Mesendoderm (in vitro differentiated cells): Measurements from ENCODE around the gene DNAJC6. TPM values are rescaled to one million over a fixed set of nuclear protein-coding genes. Genes with fewer than 3 reads are reported as not detected.

Experiments
- DNase-seq: peaks from one replicate; pipeline ENCODE4 v3.0.0; 2013
- H2AK5ac ChIP-seq: 2 replicates; pipeline ENCODE4 v1.6.1; 2013; ENCODE audit warnings: low read length, inconsistent platforms
- H2BK120ac ChIP-seq: 2 replicates; pipeline ENCODE4 v1.6.1; 2013; ENCODE audit warnings: low read depth, mild to moderate bottlenecking, low read length, moderate library complexity, mixed read lengths
- H2BK15ac ChIP-seq: replicated peaks from 2 replicates; pipeline ENCODE4 v1.6.1; 2013; ENCODE audit warnings: low read depth, mild to moderate bottlenecking, moderate library complexity
- H2BK5ac ChIP-seq: 2 replicates; pipeline ENCODE4 v1.6.1; 2013; ENCODE audit warnings: low read length, inconsistent platforms
- H3K18ac ChIP-seq: 2 replicates; pipeline ENCODE4 v1.6.1; 2013; ENCODE audit warnings: mild to moderate bottlenecking, low read length, mixed read lengths
- H3K23ac ChIP-seq: one replicate; pipeline ENCODE4 v1.6.1; 2013; ENCODE audit warnings: low read length
- H3K27ac ChIP-seq: 2 replicates; pipeline ENCODE4 v1.5.1; 2013; ENCODE audit warnings: low read depth, mild to moderate bottlenecking, inconsistent platforms, low read length, moderate library complexity
- H3K27me3 ChIP-seq: 2 replicates; pipeline ENCODE4 v1.6.1; 2013; ENCODE audit warnings: low read length, control low read depth, mild to moderate bottlenecking, inconsistent platforms; ENCODE audit not compliant: insufficient read depth, poor library complexity
- H3K36me3 ChIP-seq: 2 replicates; pipeline ENCODE4 v1.6.1; 2013; ENCODE audit warnings: low read length, inconsistent platforms; ENCODE audit not compliant: control insufficient read depth, insufficient read depth
- H3K4ac ChIP-seq: one replicate; pipeline ENCODE4 v1.6.1; 2013; ENCODE audit warnings: low read depth, mild to moderate bottlenecking, low read length, moderate library complexity
- H3K4me1 ChIP-seq: 2 replicates; pipeline ENCODE4 v1.6.1; 2013; ENCODE audit warnings: low read depth, low read length, inconsistent platforms; ENCODE audit not compliant: control insufficient read depth
- H3K4me2 ChIP-seq: 2 replicates; pipeline ENCODE4 v1.6.1; 2013; ENCODE audit warnings: low read length
- H3K4me3 ChIP-seq: 2 replicates; pipeline ENCODE4 v1.5.1; 2013; ENCODE audit warnings: mild to moderate bottlenecking, low read length
- H3K56ac ChIP-seq: one replicate; pipeline ENCODE4 v1.6.1; 2013; ENCODE audit warnings: low read length
- H3K79me1 ChIP-seq: 2 replicates; pipeline ENCODE4 v1.6.1; 2013; ENCODE audit warnings: low read length, inconsistent platforms
- H3K79me2 ChIP-seq: 2 replicates; pipeline ENCODE4 v1.6.1; 2013; ENCODE audit warnings: mild to moderate bottlenecking, low read length; ENCODE audit not compliant: control insufficient read depth, insufficient read depth
- H3K9ac ChIP-seq: 2 replicates; pipeline ENCODE4 v1.6.1; 2013; ENCODE audit warnings: low read length, inconsistent platforms
- H4K5ac ChIP-seq: one replicate; pipeline ENCODE4 v1.6.1; 2013; ENCODE audit warnings: low read length
- H4K8ac ChIP-seq: one replicate; pipeline ENCODE4 v1.6.1; 2013; ENCODE audit warnings: low read depth, mild to moderate bottlenecking, control low read depth, low read length, moderate library complexity
- WGBS: extraction: QIAGEN DNeasy Blood & Tissue Kit; methylation state at CpG from one replicate; pipeline ENCODE4 v1.1.7; 2013; ENCODE audit warnings: low lambda C conversion rate, missing lambda C conversion rate; ENCODE audit not compliant: insufficient coverage; ENCODE audit errors: extremely low coverage; 5-methylcytosine and 5-hydroxymethylcytosine counted together
- polyA plus RNA-seq, 2 experiments: library from polyadenylated mRNA; stranded (reverse); fragments of 200-250 nt; gene quantifications; one replicate each; pipeline ENCODE4 v1.2.3, GENCODE V29; 2013

Gene DNAJC6
- polyA plus RNA-seq (2013, experiment 1 of 2), result 1.5 TPM
- polyA plus RNA-seq (2013, experiment 2 of 2), result 1.3 TPM

DNA sequence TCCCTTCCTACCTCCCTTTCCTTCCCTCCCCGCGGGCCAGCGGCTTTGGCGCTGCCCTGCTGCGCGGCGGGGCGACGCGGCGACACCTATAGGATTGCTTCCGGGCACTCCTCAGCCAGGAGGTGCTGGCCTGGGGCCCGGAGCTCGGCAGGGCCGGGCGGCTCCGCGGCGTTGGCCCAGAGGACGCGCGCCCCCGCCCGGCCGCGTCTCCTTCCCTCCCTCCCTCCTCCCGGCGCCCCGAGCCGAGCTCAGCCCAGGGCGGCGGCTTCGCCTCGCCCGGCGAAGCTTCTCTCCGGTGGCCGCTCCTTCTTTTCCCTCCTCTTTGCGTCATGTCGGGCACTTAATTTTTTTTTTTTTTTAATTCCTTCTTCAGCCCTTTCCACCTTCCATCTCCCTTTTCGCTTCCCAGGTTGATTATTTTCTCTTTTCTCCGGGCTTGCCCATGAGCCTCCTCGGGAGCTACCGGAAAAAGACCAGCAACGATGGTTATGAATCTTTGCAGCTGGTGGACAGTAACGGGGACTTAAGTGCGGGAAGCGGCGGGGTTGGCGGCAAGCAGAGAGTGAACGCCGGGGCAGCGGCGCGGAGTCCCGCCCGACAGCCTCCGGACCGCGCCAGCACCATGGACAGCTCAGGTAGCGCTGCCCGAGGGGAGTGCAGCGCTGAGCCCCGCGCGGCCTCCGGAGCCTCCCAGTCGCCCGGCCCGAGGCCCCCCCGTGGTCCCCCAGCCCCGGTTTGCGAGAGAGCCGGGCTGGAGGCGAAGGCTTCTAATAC lies at the start of gene DNAJC6:
TSS of gene DNAJC6 (plus strand) at position 240 of the 774 bp plus-strand sequence. CDS start at position 443, 203 bp downstream.
- no peak within 1 kb of the TSS for H4K5ac ChIP-seq
- H3K56ac ChIP-seq, result no peak within 1 kb of the TSS
- no peak within 1 kb of the TSS for H3K4ac ChIP-seq
- peak within 1 kb of the TSS; percentile 59 for H3K4me3 ChIP-seq
- peaks cover 3% of the 10 kb centered on the region for H3K27me3 ChIP-seq
- H3K9ac ChIP-seq, result peak within 1 kb of the TSS; percentile 46
- no peak within 1 kb of the TSS for H3K23ac ChIP-seq
- H3K4me1 ChIP-seq, result peaks cover 2% of the 10 kb centered on the region
- H3K27ac ChIP-seq, result no peak within 1 kb of the TSS
- no CpG with 5 or more reads among the region's 75 CpGs for WGBS
- no peaks in the 10 kb centered on the region for H3K36me3 ChIP-seq
- H3K4me2 ChIP-seq, result peak within 1 kb of the TSS; percentile 94
- H3K79me2 ChIP-seq, result no peaks in the 10 kb centered on the region
- no peak within 1 kb of the TSS for H3K18ac ChIP-seq
- no peak within 1 kb of the TSS for H2BK5ac ChIP-seq
- peak; percentile 88 for DNase-seq
- no peak within 1 kb of the TSS for H2AK5ac ChIP-seq
- no peak within 1 kb of the TSS for H4K8ac ChIP-seq
- H2BK15ac ChIP-seq, result no peak within 1 kb of the TSS
- H2BK120ac ChIP-seq, result no peak within 1 kb of the TSS
- no peaks in the 10 kb centered on the region for H3K79me1 ChIP-seq

DNA sequence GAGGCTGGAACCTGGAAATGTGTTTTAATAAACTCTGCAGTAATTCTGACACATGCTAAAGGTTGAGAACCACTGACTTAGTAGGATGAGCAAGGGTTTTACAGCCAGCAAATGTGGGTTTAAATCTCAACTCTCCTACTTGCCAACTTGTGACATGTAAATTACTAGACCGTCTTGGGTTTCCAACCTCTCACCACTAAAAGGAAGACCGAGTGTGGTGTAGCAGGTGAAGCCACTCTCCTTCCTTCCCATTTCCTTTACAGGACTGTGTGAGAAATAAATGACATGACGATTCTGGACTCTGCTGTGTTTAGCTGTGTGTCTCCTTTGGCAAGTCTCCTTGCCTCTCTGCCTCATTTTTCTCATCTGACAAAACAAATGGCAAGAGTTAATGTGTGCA lies 49.5 kb upstream of the DNAJC6 start:
- H2AK5ac ChIP-seq, result no peak overlapping the region
- peaks cover 11% of the 10 kb centered on the region for H3K4me1 ChIP-seq
- no peak overlapping the region for H4K5ac ChIP-seq
- H3K18ac ChIP-seq, result no peak overlapping the region
- peaks cover 5% of the 10 kb centered on the region for H3K79me1 ChIP-seq
- H3K23ac ChIP-seq, result no peak overlapping the region
- no peaks in the 10 kb centered on the region for H3K36me3 ChIP-seq
- H2BK15ac ChIP-seq, result no peak overlapping the region
- no peak overlapping the region for H3K56ac ChIP-seq
- no CpG with 5 or more reads among the region's 3 CpGs for WGBS
- no peak overlapping the region for H3K4ac ChIP-seq
- no peak for DNase-seq
- no peaks in the 10 kb centered on the region for H3K27me3 ChIP-seq
- no peak overlapping the region for H3K4me2 ChIP-seq
- H4K8ac ChIP-seq, result no peak overlapping the region
- H2BK120ac ChIP-seq, result no peak overlapping the region
- H3K79me2 ChIP-seq, result no peaks in the 10 kb centered on the region
- H3K9ac ChIP-seq, result no peak overlapping the region
- no peak overlapping the region for H2BK5ac ChIP-seq
- no peak overlapping the region for H3K4me3 ChIP-seq
- no peak overlapping the region for H3K27ac ChIP-seq

DNA sequence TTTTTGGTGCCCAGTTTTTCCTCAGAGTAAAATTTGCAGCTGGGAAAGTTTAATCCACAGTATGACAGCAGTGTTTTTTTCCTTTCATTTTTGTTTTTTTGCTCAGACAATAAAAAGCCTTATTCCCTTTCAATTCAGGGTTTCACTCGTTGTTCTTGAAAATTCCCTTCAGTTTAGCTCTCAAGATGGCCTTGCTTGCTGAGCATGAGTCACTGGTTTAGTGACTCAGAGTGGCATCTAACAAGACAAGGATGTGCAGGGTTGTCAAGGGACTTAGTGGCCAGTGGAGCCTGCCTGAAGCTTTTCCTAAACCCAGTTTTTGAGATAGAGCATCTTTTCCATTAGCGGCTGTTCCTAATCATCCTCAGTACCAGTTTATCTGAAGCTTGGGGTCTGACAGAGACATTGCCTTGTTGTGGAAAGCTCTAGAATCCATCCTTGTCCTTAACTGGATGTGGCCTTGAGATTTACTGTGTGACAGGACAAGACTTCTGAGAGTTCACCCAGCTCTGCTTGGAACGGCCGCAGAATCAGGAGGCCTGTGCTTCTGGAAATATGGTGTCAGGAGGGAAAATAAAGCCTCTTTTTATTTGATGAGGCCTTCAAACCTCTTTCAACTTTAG lies 48.4 kb upstream of the DNAJC6 start:
- no peak overlapping the region for H3K9ac ChIP-seq
- H2BK120ac ChIP-seq, result no peak overlapping the region
- peaks cover 2% of the 10 kb centered on the region for H3K79me1 ChIP-seq
- no peak overlapping the region for H3K4me3 ChIP-seq
- no peak overlapping the region for H3K27ac ChIP-seq
- H4K5ac ChIP-seq, result no peak overlapping the region
- H2AK5ac ChIP-seq, result no peak overlapping the region
- peak; percentile 81 for DNase-seq
- WGBS, result no CpG with 5 or more reads among the region's 4 CpGs
- no peaks in the 10 kb centered on the region for H3K27me3 ChIP-seq
- no peak overlapping the region for H3K18ac ChIP-seq
- no peak overlapping the region for H3K4ac ChIP-seq
- H3K4me1 ChIP-seq, result peaks cover 6% of the 10 kb centered on the region
- no peak overlapping the region for H3K23ac ChIP-seq
- no peak overlapping the region for H3K56ac ChIP-seq
- H2BK5ac ChIP-seq, result no peak overlapping the region
- no peak overlapping the region for H3K4me2 ChIP-seq
- no peak overlapping the region for H4K8ac ChIP-seq
- H2BK15ac ChIP-seq, result no peak overlapping the region
- no peaks in the 10 kb centered on the region for H3K36me3 ChIP-seq
- no peaks in the 10 kb centered on the region for H3K79me2 ChIP-seq

DNA sequence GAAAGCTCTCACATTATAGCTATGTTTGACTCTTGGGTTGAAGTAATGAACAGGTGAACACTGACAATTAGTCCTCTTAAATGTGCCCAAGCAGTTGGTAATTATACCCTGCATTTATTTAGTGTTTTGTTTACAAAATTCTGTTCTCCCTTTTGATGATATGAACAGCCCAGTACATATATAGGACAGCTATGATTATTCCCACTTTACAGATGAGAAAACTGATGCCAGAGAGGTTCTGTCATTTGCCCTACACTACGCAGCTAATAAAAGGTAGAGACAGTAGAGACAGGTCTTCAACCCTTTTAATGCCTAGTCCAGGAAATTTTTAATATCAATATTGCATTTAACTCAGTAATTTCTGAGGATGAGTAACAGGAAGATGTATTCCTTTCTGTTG lies 46.1 kb upstream of the DNAJC6 start:
- no peak overlapping the region for H2BK15ac ChIP-seq
- no peak overlapping the region for H4K8ac ChIP-seq
- H3K4me3 ChIP-seq, result no peak overlapping the region
- no CpG with 5 or more reads among the region's 1 CpG for WGBS
- no peak for DNase-seq
- H3K4ac ChIP-seq, result no peak overlapping the region
- H4K5ac ChIP-seq, result no peak overlapping the region
- no peak overlapping the region for H2BK5ac ChIP-seq
- no peak overlapping the region for H3K23ac ChIP-seq
- H3K18ac ChIP-seq, result no peak overlapping the region
- no peaks in the 10 kb centered on the region for H3K79me2 ChIP-seq
- H3K4me1 ChIP-seq, result peaks cover 2% of the 10 kb centered on the region
- no peak overlapping the region for H2BK120ac ChIP-seq
- no peaks in the 10 kb centered on the region for H3K79me1 ChIP-seq
- no peaks in the 10 kb centered on the region for H3K36me3 ChIP-seq
- H3K56ac ChIP-seq, result no peak overlapping the region
- no peak overlapping the region for H3K27ac ChIP-seq
- H3K9ac ChIP-seq, result no peak overlapping the region
- no peak overlapping the region for H2AK5ac ChIP-seq
- no peaks in the 10 kb centered on the region for H3K27me3 ChIP-seq
- no peak overlapping the region for H3K4me2 ChIP-seq

DNA sequence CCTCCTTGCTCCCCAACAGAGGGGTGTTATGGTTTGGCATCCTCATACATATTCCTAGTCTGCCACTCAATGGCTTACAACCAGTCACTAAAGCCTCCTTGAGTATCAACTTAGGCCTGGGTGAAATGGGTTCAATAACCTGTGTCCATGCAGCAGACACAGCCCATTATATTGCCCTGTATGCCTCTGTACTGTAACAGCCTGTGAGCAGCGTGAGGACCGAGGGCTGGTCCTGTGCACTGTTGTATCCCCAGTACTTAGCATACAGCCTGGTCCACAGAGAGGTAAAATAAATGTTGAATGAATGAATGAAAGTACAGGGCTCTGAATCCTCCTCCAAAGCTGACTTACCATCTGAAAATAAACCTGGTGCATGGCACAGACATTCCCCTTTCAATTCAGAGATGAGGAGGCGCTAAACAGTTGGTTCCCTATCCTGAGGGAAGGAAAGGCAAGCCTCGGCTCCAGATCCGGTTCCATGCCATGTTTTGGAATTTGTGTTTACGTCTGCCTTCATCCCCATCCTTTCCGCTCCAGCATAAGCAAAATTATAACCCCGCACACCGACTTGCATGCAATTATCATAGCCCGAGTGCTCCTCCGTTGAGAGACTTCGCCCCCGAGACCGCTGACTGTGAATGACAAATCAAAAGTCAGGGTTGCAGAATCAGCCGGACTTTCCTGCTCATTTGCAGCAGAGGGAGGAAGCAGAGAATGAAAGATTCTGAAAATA lies 45.0 kb upstream of the DNAJC6 start:
- H3K9ac ChIP-seq, result no peak overlapping the region
- H3K4me3 ChIP-seq, result peak overlapping the region; percentile 43
- no peaks in the 10 kb centered on the region for H3K79me1 ChIP-seq
- no peaks in the 10 kb centered on the region for H3K79me2 ChIP-seq
- H4K8ac ChIP-seq, result no peak overlapping the region
- no peaks in the 10 kb centered on the region for H3K27me3 ChIP-seq
- H2AK5ac ChIP-seq, result no peak overlapping the region
- H3K4me1 ChIP-seq, result peaks cover 2% of the 10 kb centered on the region
- no peak overlapping the region for H2BK15ac ChIP-seq
- no peak overlapping the region for H3K27ac ChIP-seq
- no peak overlapping the region for H2BK5ac ChIP-seq
- H4K5ac ChIP-seq, result no peak overlapping the region
- no CpG with 5 or more reads among the region's 15 CpGs for WGBS
- H3K18ac ChIP-seq, result no peak overlapping the region
- H3K4me2 ChIP-seq, result peak overlapping the region; percentile 38
- no peak overlapping the region for H3K56ac ChIP-seq
- peak; percentile 83 for DNase-seq
- H2BK120ac ChIP-seq, result no peak overlapping the region
- H3K4ac ChIP-seq, result no peak overlapping the region
- no peak overlapping the region for H3K23ac ChIP-seq
- H3K36me3 ChIP-seq, result no peaks in the 10 kb centered on the region
